T-helper 2 cell treated with Interferon-gamma antibody and Interleukin-4, amounts not matched to agents 5 μg/mL and 100 μg/mL, for 36 hours (primary cell): Measurements from ENCODE around the gene PPP1R1B.

ENCODE experiments used
- DNase-seq: peaks from one replicate; pipeline ENCODE4 v3.0.0; 2021; ENCODE audit warnings: low spot score
- H3K27ac Mint-ChIP-seq: one replicate; pipeline ENCODE4 v1.8.0; 2021; ENCODE audit warnings: mild to moderate bottlenecking, mixed read lengths
- H3K27me3 Mint-ChIP-seq: one replicate; pipeline ENCODE4 v1.8.0; 2021; ENCODE audit warnings: low read depth, mixed read lengths
- H3K36me3 Mint-ChIP-seq: one replicate; pipeline ENCODE4 v1.8.0; 2021; ENCODE audit warnings: low read depth, mixed read lengths
- H3K4me1 Mint-ChIP-seq: one replicate; pipeline ENCODE4 v1.8.0; 2021; ENCODE audit warnings: low read depth, mixed read lengths
- H3K4me3 Mint-ChIP-seq: one replicate; pipeline ENCODE4 v1.8.0; 2022; ENCODE audit warnings: mild to moderate bottlenecking, moderate library complexity, mixed read lengths
- H3K9me3 Mint-ChIP-seq: one replicate; pipeline ENCODE4 v1.8.0; 2021; ENCODE audit warnings: mixed read lengths

PPP1R1B gene

GRCh38 chr17:39664581-39665561 is 38.1 kb downstream of the PPP1R1B start, which contains the start of gene TCAP:
Gene TCAP, plus strand, starts transcription at chr17:39665349. Its CDS starts 11 bp downstream, at chr17:39665360.
- Mint-ChIP-seq H3K4me3 (no peak within 1 kb of the TSS), H3K4me1 (peaks cover 4% of the 10 kb centered on the region), H3K9me3 (no peaks in the 10 kb centered on the region), H3K27ac (peak within 1 kb of the TSS; percentile 45), H3K27me3 (peaks cover 26% of the 10 kb centered on the region), H3K36me3 (peaks cover 11% of the 10 kb centered on the region)
- DNase-seq = no peak

- H3K4me1 Mint-ChIP-seq = peaks cover 4% of the 10 kb centered on the region
- H3K9me3 Mint-ChIP-seq = no peaks in the 10 kb centered on the region
- H3K27ac Mint-ChIP-seq = no peak overlapping the region
- peaks cover 31% of the 10 kb centered on the region for H3K27me3 Mint-ChIP-seq
- H3K4me3 Mint-ChIP-seq = no peak overlapping the region
- no peak for DNase-seq
- peaks cover 11% of the 10 kb centered on the region for H3K36me3 Mint-ChIP-seq
Measured at GRCh38 chr17:39665642-39666224, 39.0 kb downstream of the PPP1R1B start.

- H3K9me3 Mint-ChIP-seq = no peaks in the 10 kb centered on the region
- H3K27ac Mint-ChIP-seq = no peak overlapping the region
- H3K36me3 Mint-ChIP-seq = peaks cover 6% of the 10 kb centered on the region
- H3K27me3 Mint-ChIP-seq = peaks cover 31% of the 10 kb centered on the region
- no peak overlapping the region for H3K4me3 Mint-ChIP-seq
- DNase-seq = no peak
- H3K4me1 Mint-ChIP-seq = peaks cover 4% of the 10 kb centered on the region
Measured at GRCh38 chr17:39666231-39666600, 39.5 kb downstream of the PPP1R1B start.

- peak overlapping the region; percentile 36 for H3K4me3 Mint-ChIP-seq
- H3K27me3 Mint-ChIP-seq = peaks cover 31% of the 10 kb centered on the region
- DNase-seq = no peak
- peaks cover 2% of the 10 kb centered on the region for H3K36me3 Mint-ChIP-seq
- no peak overlapping the region for H3K27ac Mint-ChIP-seq
- H3K9me3 Mint-ChIP-seq = no peaks in the 10 kb centered on the region
- peaks cover 4% of the 10 kb centered on the region for H3K4me1 Mint-ChIP-seq
Measured at GRCh38 chr17:39666601-39667261, 40.0 kb downstream of the PPP1R1B start.

- no peak overlapping the region for H3K27ac Mint-ChIP-seq
- peak overlapping the region; percentile 36 for H3K4me3 Mint-ChIP-seq
- H3K27me3 Mint-ChIP-seq = peaks cover 31% of the 10 kb centered on the region
- peaks cover 7% of the 10 kb centered on the region for H3K4me1 Mint-ChIP-seq
- no peak for DNase-seq
- H3K9me3 Mint-ChIP-seq = no peaks in the 10 kb centered on the region
- peaks cover 2% of the 10 kb centered on the region for H3K36me3 Mint-ChIP-seq
Measured at GRCh38 chr17:39667262-39667944, 40.7 kb downstream of the PPP1R1B start.

GRCh38 chr17:39667945-39668924 is 41.5 kb downstream of the PPP1R1B start, which contains the start of gene PNMT:
Gene PNMT, plus strand, starts transcription at chr17:39668453. Its CDS starts 23 bp downstream, at chr17:39668476.
- Mint-ChIP-seq H3K27ac (no peak within 1 kb of the TSS), H3K4me1 (peaks cover 7% of the 10 kb centered on the region), H3K27me3 (peaks cover 31% of the 10 kb centered on the region), H3K36me3 (peaks cover 2% of the 10 kb centered on the region), H3K9me3 (no peaks in the 10 kb centered on the region), H3K4me3 (peak within 1 kb of the TSS; percentile 72)
- DNase-seq = peak; percentile 64

GRCh38 chr17:39669897-39670735 is 43.4 kb downstream of the PPP1R1B start:
- no peaks in the 10 kb centered on the region for H3K9me3 Mint-ChIP-seq
- peaks cover 31% of the 10 kb centered on the region for H3K27me3 Mint-ChIP-seq
- no peaks in the 10 kb centered on the region for H3K36me3 Mint-ChIP-seq
- H3K4me1 Mint-ChIP-seq = peaks cover 7% of the 10 kb centered on the region
- DNase-seq = no peak
- H3K4me3 Mint-ChIP-seq = no peak overlapping the region
- no peak overlapping the region for H3K27ac Mint-ChIP-seq

- peaks cover 11% of the 10 kb centered on the region for H3K4me1 Mint-ChIP-seq
- no peaks in the 10 kb centered on the region for H3K36me3 Mint-ChIP-seq
- no peak overlapping the region for H3K4me3 Mint-ChIP-seq
- DNase-seq = no peak
- no peak overlapping the region for H3K27ac Mint-ChIP-seq
- peaks cover 29% of the 10 kb centered on the region for H3K27me3 Mint-ChIP-seq
- H3K9me3 Mint-ChIP-seq = no peaks in the 10 kb centered on the region
Measured at GRCh38 chr17:39670746-39671145, 44.0 kb downstream of the PPP1R1B start.

GRCh38 chr17:39671651-39672521 is 45.1 kb downstream of the PPP1R1B start:
- Mint-ChIP-seq H3K4me1 (peaks cover 21% of the 10 kb centered on the region), H3K36me3 (no peaks in the 10 kb centered on the region), H3K9me3 (no peaks in the 10 kb centered on the region), H3K27me3 (peaks cover 20% of the 10 kb centered on the region), H3K27ac (no peak overlapping the region), H3K4me3 (no peak overlapping the region)
- no peak for DNase-seq

- H3K4me1 Mint-ChIP-seq = peaks cover 28% of the 10 kb centered on the region
- H3K36me3 Mint-ChIP-seq = no peaks in the 10 kb centered on the region
- DNase-seq = no peak
- no peaks in the 10 kb centered on the region for H3K9me3 Mint-ChIP-seq
- no peak overlapping the region for H3K27ac Mint-ChIP-seq
- peaks cover 18% of the 10 kb centered on the region for H3K27me3 Mint-ChIP-seq
- no peak overlapping the region for H3K4me3 Mint-ChIP-seq
Measured at GRCh38 chr17:39672522-39673334, 46.0 kb downstream of the PPP1R1B start.
